Activated CD4-positive, alpha-beta T cell treated with anti-CD3 and anti-CD28 coated beads, Interleukin-2, amount 50 U/mL, for 24 hours (primary cell): ENCODE measurements around the gene MAPK1.
A peak's percentile ranks its signal among the peaks of the same experiment; 100 is the strongest.
"Not testable (repeated sequence)": the region's sequence is repeated elsewhere in the genome, so short reads cannot be mapped to it uniquely, and the experiment has no call there.

Source experiments
- DNase-seq, 2 donors: peaks; one replicate each; pipeline ENCODE4 v3.0.0-alpha.2; 2020; ENCODE audit warnings: low read depth in 1 of 2, low spot score in 1 of 2

MAPK1 gene

DNA sequence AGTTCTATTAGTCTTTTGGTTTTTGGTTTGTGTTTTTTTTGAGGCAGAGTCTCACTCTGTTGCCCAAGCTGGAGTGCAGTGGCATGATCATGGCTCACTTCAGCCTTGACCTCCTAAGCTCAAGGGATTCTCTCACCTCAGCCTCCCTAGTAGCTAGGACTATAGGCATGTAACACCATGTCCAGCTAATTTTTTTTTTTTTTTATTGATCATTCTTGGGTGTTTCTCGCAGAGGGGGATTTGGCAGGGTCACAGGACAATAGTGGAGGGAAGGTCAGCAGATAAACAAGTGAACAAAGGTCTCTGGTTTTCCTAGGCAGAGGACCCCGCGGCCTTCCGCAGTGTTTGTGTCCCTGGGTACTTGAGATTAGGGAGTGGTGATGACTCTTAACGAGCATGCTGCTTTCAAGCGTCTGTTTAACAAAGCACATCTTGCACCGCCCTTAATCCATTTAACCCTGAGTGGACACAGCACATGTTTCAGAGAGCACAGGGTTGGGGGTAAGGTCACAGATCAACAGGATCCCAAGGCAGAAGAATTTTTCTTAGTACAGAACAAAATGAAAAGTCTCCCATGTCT lies 15.4 kb upstream of the MAPK1 start:
- DNase-seq = not testable (repeated sequence)

DNA sequence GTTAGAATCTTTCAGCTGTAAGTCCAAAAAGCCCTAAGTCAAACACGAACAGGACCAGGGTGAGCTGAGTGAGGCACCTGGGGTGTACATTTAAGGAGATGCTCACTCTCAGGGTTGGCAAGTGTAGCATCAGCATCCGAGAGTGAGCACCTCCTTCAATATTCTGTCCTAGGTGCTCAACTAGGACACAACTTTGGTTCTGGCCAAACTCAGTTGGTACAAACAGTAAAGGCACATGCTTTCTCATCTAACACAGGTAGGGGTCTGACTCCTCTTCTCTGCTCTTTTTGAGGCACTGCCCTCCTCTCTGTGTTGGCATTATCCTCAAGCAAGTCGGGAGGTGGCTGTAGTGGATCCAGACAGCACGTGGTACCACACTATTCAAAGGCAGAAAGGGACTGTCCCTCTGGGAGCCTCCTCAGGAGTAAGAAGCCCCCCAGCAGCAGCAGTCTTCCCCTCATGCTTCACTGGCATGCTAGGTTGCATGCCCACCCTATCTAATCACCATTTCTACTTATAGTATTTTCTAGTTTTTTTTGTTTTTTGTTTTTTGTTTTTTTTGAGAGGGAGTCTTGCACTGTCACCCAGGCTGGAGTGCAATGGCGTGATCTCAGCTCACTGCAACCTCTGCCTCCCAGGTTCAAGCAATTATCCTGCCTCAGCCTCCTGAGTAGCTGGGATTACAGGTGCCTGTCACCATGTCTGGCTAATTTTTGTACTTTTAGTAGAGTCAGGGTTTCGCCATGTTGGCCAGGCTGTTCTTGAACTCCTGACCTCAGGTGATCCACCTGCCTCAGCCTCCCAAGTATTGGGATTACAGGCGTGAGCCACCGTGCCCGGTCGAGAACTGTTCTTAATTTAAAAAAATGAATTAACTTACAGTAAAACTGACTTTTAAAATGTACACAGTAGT lies 14.7 kb upstream of the MAPK1 start:
- no peak for DNase-seq

DNA sequence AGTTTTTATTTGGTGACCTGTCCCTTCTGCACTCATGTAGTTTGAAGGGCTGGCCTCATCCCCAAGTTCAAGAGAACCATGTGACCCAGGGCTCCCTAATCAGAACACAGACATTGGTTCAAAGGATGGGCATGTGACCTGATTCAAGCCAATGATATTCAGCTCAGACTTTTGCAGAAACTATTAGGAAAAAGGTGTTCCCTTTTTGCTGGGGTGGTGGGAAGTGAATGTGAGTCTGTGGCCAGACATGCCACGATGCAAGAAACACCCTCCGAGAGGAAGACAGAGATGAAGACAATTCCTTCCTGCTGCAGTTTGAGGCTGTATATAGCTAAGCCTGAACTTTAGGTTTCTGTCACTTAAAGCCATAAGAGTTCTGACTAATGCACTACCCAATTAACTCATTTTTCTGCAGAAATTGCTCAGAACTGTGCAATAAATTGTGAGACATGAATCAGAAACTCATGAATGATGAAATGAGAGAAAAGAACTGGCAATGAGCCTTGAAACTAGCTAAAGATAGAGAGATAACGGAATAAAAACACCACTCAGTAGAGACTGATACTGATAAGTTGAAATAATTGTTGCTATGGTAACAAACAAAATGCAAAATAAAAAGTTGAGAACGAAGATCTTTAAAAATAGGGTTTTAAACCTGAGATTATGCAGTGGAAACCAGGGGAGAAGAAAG lies 9.2 kb upstream of the MAPK1 start:
- peak in 1 of 2 donors; percentile 48 for DNase-seq

DNA sequence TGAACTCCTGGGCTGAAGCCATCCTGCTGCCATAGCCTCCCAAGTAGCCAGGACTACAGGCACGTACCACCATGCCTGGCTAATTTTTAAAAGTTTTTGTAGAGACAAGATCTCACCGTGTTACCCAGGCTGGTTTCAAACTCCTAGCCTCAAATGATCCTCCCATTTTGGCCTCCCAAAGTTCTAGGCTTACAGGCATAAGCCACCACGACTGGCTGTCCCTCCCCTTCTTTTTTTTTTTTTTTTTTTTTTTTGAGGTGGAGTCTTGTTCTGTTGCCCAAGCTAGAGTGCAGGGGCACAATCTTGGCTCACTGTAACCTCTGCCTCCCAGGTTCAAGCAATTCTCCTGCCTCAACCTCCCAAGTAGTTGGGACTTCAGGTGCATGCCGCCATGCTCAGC lies 7.5 kb upstream of the MAPK1 start:
- not testable (repeated sequence) for DNase-seq

DNA sequence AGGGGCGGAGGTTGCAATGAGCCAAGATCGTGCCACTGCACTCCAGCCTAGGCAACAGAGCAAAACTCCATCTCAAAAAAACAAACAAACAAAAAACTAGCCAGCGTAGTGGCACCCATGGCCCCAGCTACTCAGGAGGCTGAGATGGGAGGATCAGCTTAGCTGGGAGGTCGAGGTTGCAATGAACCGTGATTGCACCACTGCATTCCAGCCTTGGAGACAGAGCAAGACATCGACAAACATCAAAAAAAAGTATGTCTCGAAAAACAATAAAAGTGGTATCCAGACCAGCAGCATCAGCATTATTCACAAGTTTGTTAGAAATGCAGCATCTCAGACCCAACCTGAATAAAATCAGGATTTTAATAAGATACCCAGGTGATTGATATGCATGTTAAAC lies 6.2 kb upstream of the MAPK1 start:
- no peak for DNase-seq

DNA sequence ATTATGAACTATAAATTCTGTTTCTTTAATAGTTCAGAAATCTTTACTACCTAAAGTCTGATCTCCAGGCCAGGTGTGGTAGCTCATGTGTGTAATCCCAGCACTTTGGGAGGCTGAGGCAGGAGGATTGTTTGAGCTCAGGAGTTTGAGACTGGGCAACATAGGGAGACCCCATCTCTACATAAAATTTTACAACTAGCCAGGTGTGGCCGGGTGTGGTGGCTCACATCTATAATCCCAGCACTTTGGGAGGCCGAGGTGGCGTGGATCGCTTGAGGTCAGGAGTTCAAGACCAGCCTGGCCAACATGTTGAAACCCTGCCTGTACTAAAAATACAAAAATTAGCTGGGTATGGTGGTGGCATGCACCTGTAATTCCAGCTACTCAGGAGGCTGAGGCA lies 5.3 kb upstream of the MAPK1 start:
- DNase-seq = not testable (repeated sequence)

DNA sequence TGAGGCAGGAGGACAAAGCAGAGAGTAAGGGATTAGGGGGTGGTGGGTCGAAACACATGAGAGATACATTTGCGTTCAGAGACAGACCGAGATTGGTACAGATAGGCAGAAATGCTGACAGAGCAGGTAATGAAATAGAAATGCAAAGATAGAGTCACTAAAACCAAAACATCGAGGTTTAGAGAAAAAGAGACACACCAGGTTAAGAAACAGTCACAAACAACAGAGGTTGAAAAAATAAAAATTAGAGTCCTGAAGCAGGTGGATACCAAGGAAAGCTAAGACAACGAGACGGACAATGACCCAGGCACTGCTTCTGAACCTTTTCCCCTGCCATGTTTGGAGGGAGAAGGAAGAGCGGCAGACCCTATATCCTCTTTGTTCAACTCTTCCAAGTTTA lies 1.2 kb upstream of the MAPK1 start:
- no peak for DNase-seq

DNA sequence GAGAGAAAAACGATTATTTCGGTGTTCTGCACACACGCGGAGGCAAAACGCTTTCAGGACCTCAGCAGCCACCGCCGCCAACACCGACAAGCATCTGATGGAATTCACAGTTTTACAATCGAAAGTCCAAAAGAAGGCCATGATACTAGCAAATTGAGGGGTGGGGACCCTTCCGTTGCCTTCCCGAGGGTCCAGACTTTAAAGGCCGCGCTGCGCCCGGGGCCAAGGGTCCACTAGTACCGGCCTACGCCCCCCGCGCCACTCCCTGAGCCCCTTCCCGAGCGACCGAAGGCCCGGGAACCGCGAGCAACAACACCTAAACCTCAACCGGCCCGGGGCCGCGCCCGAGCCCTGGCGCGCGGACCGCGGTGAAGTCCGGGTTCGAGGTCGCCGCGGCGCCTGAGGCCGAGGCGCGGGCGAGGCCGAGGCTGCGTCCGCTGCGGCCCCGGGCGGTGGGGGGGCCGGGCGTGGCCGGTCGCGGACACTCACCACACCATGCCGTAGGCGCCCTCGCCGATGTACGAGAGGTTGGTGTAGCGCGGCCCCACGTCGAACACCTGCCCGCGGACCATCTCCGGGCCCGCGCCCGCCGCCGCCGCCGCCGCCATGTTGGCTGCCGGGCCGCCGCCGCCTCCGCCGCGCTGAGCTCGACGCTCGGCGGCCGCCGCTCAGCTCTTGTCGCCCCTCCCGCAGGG lies 465 bp downstream of the MAPK1 start:
- no peak for DNase-seq

DNA sequence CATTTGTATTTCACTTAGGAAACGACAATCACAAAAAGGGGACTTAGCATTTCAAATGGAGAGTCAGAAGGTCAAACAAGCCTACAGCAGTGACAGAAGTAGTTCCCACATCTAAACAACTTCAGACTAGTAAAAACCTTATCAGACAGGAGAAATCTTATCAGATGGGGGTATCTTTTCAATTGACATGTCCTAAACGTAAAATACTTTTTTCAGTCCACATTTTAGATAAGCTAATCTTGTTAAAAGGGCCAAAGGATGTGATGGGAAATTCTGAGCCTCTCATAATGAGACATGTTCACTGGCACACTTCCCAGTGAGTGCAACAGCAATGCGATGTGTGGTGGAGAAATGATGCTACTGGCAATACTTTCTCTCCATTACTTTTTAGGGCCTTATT lies 2.4 kb downstream of the MAPK1 start:
- DNase-seq = peak in 1 of 2 donors; percentile 25

DNA sequence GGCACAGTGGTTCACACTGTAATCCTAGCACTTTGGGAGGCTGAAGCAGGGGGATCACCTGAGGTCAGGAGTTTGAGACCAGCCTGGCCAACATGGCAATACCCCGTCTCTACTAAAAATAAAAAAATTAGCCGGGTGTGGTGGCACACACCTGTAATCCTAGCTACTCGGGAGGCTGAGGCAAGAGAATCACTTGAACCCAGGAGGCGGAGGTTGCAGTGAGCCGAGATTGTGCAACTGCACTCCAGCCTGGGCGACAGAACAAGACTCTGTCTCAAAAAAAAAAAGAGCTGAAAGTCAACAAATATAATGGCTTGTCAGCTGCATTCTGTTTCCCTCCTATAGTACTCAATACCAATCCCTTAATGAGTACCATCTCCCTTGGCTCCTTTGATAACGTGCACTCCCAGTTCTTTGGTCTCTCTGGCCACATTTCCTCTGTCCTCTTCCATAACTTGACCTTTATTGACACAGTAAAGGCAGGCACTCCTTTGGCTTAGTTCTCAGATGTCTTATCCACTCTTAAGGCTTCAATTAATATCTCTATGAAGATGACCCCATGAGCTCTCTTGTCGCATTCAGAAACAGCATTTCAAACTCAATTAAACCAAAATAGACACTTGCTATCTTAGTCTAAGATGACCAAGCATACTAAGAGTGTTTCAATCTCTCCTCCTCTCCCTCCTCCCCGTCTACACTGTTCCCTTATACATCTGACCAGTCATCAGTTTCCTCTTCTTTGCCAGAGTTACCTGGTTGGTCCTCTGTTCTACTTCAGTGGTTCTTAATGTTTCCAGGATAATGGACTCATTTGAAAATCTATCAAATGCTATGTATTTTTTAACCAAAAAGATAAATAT lies 4.8 kb downstream of the MAPK1 start:
- no peak for DNase-seq

DNA sequence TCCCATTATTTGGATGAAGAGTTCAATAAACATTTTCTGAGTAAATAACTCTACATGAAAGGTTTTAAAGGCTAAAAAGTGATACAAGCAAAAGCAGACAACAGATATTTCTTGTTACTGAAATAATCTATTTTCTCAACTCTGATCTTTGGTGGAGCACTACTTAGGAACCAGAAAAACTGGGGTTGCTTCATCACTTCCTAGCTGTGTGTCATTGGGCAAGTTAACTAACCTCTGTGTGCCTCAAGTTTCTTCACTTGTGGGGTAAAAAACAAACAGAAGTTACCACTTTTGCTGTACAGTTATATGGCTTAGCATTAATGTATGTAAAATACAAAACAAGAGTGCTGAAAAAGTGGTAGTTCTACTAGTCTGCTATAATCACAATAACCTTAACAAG lies 5.6 kb downstream of the MAPK1 start:
- DNase-seq = no peak

DNA sequence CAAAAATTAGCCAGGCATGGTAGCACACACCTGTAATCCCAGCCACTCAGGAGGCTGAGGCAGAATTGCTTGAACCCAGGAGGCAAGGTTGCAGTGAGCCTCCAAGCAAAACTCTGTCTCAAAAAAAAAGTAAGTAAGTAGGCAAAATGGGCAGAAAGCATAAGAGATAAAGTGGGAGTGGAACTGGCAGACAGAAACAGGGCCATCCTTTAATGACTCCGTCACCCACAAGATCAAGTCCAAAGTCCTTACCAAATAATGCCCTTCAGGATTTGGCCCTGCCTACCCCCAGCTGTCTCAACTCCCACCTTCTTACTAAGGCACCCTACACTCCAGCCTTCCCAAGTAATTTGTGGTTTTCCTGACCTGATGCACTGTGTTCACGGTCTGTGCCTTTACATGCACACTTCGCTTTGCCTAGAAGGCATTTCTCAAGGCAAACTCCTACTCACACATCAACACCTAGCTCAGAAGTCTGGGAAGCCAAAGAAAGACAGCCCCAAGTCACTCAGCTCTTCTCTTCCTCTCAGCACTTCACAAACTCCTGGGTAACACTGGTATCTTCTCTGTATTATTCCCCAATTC lies 6.1 kb downstream of the MAPK1 start:
- DNase-seq = no peak

DNA sequence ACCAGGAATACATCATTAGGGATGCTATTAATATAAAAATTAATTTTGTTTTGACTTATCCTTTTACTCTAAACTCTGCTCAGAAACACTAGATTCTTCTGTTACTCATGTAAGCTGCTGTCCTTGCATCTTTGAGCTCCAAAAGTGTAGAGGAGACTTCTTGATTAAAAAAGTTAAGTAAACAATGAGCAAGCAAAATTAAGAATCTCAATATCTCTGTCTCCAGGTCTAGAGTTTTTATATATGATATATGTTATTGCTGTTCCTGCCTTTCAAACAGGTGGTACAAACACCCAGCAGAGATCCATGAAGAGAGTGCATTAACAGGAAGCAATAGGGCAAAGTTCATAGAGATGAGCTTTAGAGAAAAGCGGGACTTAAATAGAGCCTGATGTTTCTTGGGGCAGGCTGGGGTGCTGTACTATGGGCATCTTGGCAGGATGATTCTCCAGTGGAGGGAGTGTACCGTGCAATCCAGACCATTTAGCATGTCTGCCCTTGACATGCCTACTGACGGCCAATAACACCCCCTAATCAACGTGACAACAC lies 6.9 kb downstream of the MAPK1 start:
- DNase-seq = no peak

DNA sequence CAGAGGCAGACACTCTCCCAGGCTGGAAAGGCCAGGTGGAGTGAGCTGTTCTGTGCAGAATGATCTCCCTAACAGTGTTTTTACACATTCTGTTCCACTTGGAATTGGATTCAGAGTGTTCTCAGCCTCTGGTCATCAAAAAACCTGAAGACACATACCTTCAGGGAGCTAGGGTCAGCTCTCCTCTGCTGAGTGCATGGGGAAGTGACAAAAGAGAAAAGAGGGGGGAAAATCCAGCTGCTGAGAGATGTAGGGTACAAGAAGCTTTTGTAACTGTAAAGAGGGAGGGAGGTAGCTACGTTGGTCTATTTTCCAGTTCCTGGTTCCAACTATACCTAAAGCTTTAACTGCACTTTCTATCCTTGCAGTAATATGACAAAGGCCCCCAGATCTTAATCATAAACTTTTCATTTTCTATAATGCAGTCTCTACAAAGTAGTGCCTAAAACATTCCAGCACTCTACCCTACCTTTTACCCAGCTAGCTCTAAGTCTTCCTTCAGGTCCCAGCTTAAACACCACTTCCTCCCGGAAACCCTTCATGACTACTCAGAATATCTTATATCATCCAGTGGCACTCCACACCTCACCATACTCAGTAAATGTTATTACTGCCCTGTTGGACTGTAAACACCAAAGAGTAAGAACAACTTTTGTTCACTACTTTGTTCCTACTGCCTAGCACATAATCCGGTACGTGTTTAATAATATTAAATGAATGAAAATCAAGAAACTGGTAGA lies 9.2 kb downstream of the MAPK1 start:
- no peak for DNase-seq

DNA sequence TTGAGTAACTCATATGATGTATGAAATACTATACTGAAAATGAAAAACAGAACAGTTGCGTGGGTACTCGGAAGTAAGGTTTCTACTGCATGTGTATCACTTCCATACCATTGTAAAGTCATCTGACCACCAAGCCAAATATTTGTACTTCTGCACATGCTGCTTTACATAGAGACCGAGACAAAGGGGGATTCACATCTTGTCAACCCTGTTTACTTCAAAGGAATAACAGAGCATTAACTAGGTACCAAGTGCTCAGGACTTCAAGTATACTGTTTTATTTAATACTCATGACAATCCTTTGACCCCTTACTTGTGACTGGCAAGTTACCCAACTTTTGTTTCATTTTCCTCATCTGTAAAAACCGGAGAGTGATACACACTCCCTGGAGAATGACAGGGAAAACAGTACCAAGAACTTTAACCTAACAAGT lies 9.9 kb downstream of the MAPK1 start:
- no peak for DNase-seq

DNA sequence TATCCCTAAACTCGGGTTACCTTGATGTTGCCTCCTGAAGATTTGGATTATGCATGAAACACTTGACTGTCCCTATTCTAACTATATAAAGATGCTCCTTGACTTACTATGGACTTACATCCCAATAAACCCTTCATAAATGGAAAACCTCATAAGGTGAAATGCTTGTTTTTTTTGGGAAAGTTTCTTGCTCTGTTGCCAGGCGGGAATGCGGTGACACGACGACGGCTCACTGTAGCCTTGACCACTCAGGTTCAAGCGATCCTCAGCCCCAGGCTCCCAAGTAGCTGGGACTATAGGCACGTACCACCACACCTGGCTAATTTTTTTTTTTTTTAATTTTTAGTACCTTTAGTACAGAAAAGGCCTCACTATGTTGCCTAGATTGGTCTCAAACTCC lies 10.6 kb downstream of the MAPK1 start:
- no peak for DNase-seq

DNA sequence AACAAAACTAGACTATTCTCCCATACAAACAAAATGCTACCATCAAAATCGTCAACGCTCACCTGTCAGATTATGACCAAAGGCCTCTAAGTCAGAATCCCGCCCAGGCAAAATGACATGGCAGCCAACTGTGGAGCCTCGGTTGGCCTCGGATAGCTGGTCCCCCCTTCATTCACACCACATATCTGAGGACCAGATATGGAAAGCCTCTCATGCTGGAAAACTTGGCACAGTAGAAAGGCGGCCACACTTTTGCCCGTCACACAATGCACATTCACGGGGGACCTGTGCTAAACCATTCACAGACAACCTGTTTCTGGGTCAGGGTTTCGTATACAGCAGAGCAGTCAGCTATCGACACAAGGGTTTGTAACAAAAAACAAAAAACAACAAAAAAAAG lies 11.2 kb downstream of the MAPK1 start:
- DNase-seq = no peak

DNA sequence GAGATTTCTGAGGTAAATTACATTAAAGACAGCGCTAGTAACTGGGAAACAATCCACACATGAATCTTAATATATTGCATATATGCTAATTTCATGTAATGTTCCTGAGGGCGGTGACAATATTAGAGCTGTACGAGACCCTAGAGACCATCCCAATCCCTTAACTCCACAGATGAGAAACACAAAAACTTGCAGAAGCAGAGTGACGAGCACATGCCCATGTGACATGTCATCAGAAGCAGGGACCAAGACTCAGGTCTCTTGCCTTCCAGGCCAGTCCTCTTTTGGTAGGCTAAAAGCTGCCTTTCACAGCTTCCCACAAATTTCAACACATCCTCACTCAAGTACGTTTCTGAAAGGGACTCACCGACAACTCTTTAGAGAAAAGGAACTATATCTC lies 11.8 kb downstream of the MAPK1 start:
- no peak for DNase-seq

DNA sequence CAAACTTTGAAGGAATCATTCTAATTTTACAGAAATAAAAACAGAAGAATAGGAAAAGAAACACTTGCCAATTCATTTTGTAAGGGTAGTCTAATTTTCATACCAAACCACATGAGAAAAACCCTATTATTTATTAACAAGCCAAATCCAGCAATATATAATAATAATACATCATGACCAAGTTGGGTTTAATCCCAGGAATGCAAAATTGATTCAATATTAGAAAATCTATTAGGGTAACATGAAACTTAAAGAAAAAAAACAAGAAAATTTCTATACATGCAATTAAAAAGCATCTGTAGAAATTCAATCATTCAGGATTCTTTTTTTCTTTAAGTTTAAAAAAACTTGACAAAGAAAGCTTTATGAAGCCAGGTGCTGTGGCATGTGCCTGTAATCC lies 16.8 kb downstream of the MAPK1 start:
- DNase-seq = no peak
